ENCODE results near the gene FTO.

Gene FTO

GRCh38 chr16:53932975-53933374 lies 229.0 kb downstream of the FTO start:
- TF ChIP-seq CTCF (IDR thresholded peaks at IDR 0.05; ENCODE audit: borderline replicate concordance, insufficient read depth, low read depth, low read length) = no peak
- H3K4me3 ChIP-seq (ENCODE audit: low read depth, low read length) = no peak overlapping the region

GRCh38 chr16:53933407-53933806 lies 229.5 kb downstream of the FTO start:
- H3K4me3 ChIP-seq (ENCODE audit: low read depth, low read length) = no peak overlapping the region
- TF ChIP-seq CTCF (IDR thresholded peaks at IDR 0.05; ENCODE audit: borderline replicate concordance, insufficient read depth, low read depth, low read length) = no peak

- no peak for TF ChIP-seq CTCF (IDR thresholded peaks at IDR 0.05; ENCODE audit: borderline replicate concordance, insufficient read depth, low read depth, low read length)
- H3K4me3 ChIP-seq (ENCODE audit: low read depth, low read length) = no peak overlapping the region
Measured at GRCh38 chr16:53936052-53936451, 232.1 kb downstream of the FTO start.

GRCh38 chr16:53936529-53936928 lies 232.6 kb downstream of the FTO start:
- no peak overlapping the region for H3K4me3 ChIP-seq (ENCODE audit: low read depth, low read length)
- no peak for TF ChIP-seq CTCF (IDR thresholded peaks at IDR 0.05; ENCODE audit: borderline replicate concordance, insufficient read depth, low read depth, low read length)

- no peak overlapping the region for H3K4me3 ChIP-seq (ENCODE audit: low read depth, low read length)
- no peak for TF ChIP-seq CTCF (IDR thresholded peaks at IDR 0.05; ENCODE audit: borderline replicate concordance, insufficient read depth, low read depth, low read length)
Measured at GRCh38 chr16:53937161-53937880, 233.4 kb downstream of the FTO start.

GRCh38 chr16:53944025-53944424 lies 240.1 kb downstream of the FTO start:
- no peak overlapping the region for H3K4me3 ChIP-seq (ENCODE audit: low read depth, low read length)
- TF ChIP-seq CTCF (IDR thresholded peaks at IDR 0.05; ENCODE audit: borderline replicate concordance, insufficient read depth, low read depth, low read length) = no peak

- TF ChIP-seq CTCF (IDR thresholded peaks at IDR 0.05; ENCODE audit: borderline replicate concordance, insufficient read depth, low read depth, low read length) = peak; percentile 68
- no peak overlapping the region for H3K4me3 ChIP-seq (ENCODE audit: low read depth, low read length)
Measured at GRCh38 chr16:53945996-53946395, 242.0 kb downstream of the FTO start.

All from GM12875 (cell line).